Neural cell (in vitro differentiated cells): ENCODE measurements around the gene RPL28. TPM values are rescaled to one million over a fixed set of nuclear protein-coding genes. Genes with fewer than 3 reads are reported as not detected.

Experiments
- H2AFZ ChIP-seq: fragments of 200-600, 300-800 bp; sonication (generic), shearing (Covaris generic); 2 replicates; pipeline ENCODE4 v1.6.0; 2014; ENCODE audit warnings: low read depth, mild to moderate bottlenecking, antibody characterized with exemption, low read length, moderate library complexity
- H3F3A ChIP-seq: fragments of 200-600 bp; shearing (Covaris generic); 2 replicates; pipeline ENCODE4 v1.6.1; 2016; ENCODE audit warnings: mild to moderate bottlenecking, moderate library complexity, mixed read lengths, antibody characterized with exemption, low read length; ENCODE audit not compliant: insufficient read depth, poor library complexity, severe bottlenecking
- H3K27ac ChIP-seq: fragments of 200-600, 300-800 bp; sonication (generic), shearing (Covaris generic); 2 replicates; pipeline ENCODE4 v1.5.1; 2014; ENCODE audit warnings: mild to moderate bottlenecking, low read length, moderate library complexity
- H3K27me3 ChIP-seq: fragments of 300-800, 200-600 bp; sonication (generic), shearing (Covaris generic); 2 replicates; pipeline ENCODE4 v1.6.0; 2014; ENCODE audit warnings: mild to moderate bottlenecking, low read depth, low read length, moderate library complexity; ENCODE audit not compliant: insufficient read depth
- H3K36me3 ChIP-seq: fragments of 300-800, 200-600 bp; sonication (generic), shearing (Covaris generic); 2 replicates; pipeline ENCODE4 v1.5.1; 2014; ENCODE audit warnings: mild to moderate bottlenecking, antibody characterized with exemption, low read length, moderate library complexity; ENCODE audit not compliant: insufficient read depth
- H3K4me2 ChIP-seq: fragments of 300-800, 200-600 bp; sonication (generic), shearing (Covaris generic); 2 replicates; pipeline ENCODE4 v1.6.0; 2014; ENCODE audit warnings: mild to moderate bottlenecking, low read length
- H3K4me3 ChIP-seq: fragments of 300-800, 200-600 bp; sonication (generic), shearing (Covaris generic); 2 replicates; pipeline ENCODE4 v1.5.1; 2014; ENCODE audit warnings: mild to moderate bottlenecking, low read length, moderate library complexity
- H3K79me2 ChIP-seq: fragments of 200-600 bp; shearing (Covaris generic); replicated peaks from 2 replicates; pipeline ENCODE4 v1.6.0; 2014; ENCODE audit warnings: mild to moderate bottlenecking, low read length, moderate library complexity; ENCODE audit not compliant: insufficient read depth
- H3K9ac ChIP-seq: fragments of 300-800, 200-600 bp; sonication (generic), shearing (Covaris generic); 2 replicates; pipeline ENCODE4 v1.6.1; 2016; ENCODE audit warnings: mild to moderate bottlenecking, low read length, mixed read lengths
- H3K9me2 ChIP-seq: fragments of 200-600 bp; shearing (Covaris generic); 2 replicates; pipeline ENCODE4 v1.6.1; 2016; ENCODE audit warnings: mild to moderate bottlenecking, low read length, mixed read lengths; ENCODE audit not compliant: insufficient read depth
- H3K9me3 ChIP-seq: fragments of 200-600, 300-800 bp; sonication (generic), shearing (Covaris generic); 2 replicates; pipeline ENCODE4 v1.6.1; 2016; ENCODE audit warnings: mild to moderate bottlenecking, mixed run types, low read length, moderate library complexity, mixed read lengths
- H4K20me1 ChIP-seq: fragments of 200-600 bp; shearing (Covaris generic); 2 replicates; pipeline ENCODE4 v1.6.1; 2016; ENCODE audit warnings: mild to moderate bottlenecking, mixed run types; ENCODE audit not compliant: insufficient read depth
- EP300 ChIP-seq: fragments of 450-650 bp; conservative IDR thresholded peaks from 2 replicates; pipeline ENCODE4 v1.6.1; 2014; ENCODE audit warnings: antibody characterized with exemption, mild to moderate bottlenecking, moderate library complexity; ENCODE audit not compliant: poor library complexity, severe bottlenecking
- EZH2 ChIP-seq: fragments of 200-600, 300-800 bp; shearing (Covaris generic), sonication (generic); IDR thresholded peaks from 2 replicates; pipeline ENCODE4 v1.6.1; 2014; ENCODE audit warnings: antibody characterized with exemption, low read length, borderline replicate concordance, mild to moderate bottlenecking; ENCODE audit not compliant: insufficient read depth, poor library complexity, severe bottlenecking
- MXI1 ChIP-seq: fragments of 450-650 bp; conservative IDR thresholded peaks from 2 replicates; pipeline ENCODE4 v1.6.1; 2014; ENCODE audit warnings: antibody characterized with exemption, mild to moderate bottlenecking; ENCODE audit not compliant: poor library complexity, severe bottlenecking
- POLR2AphosphoS5 ChIP-seq: IDR thresholded peaks from 2 replicates; pipeline ENCODE4 v1.6.1; 2012
- RAD21 ChIP-seq: fragments of 450-650 bp; conservative IDR thresholded peaks from 2 replicates; pipeline ENCODE4 v1.6.1; 2014; ENCODE audit warnings: antibody characterized with exemption, mild to moderate bottlenecking, moderate library complexity
- SMC3 ChIP-seq: fragments of 450-650 bp; conservative IDR thresholded peaks from 2 replicates; pipeline ENCODE4 v1.6.1; 2014; ENCODE audit warnings: antibody characterized with exemption, mild to moderate bottlenecking, moderate library complexity; ENCODE audit not compliant: poor library complexity
- TAF1 ChIP-seq: IDR thresholded peaks from 2 replicates; pipeline ENCODE4 v1.6.1; 2012; ENCODE audit warnings: low read depth
- polyA plus RNA-seq: library from polyadenylated mRNA; depleted of rRNA; stranded (reverse); fragments of >200 nt; gene quantifications from 2 replicates; pipeline ENCODE4 v1.2.3, GENCODE V29; 2014
- TF ChIP-seq, protein P1 (sequence below): fragments of 450-650 bp; IDR thresholded peaks from 2 replicates; pipeline ENCODE4 v1.5.1; 2014; ENCODE audit warnings: antibody characterized with exemption, mild to moderate bottlenecking, moderate library complexity; ENCODE audit not compliant: poor library complexity, severe bottlenecking
- TF ChIP-seq, protein P2 (sequence below): IDR thresholded peaks from 2 replicates; pipeline ENCODE4 v1.6.1; 2012; ENCODE audit warnings: borderline replicate concordance

The RPL28 gene
- polyA plus RNA-seq, 1 donor from 2014 or later, result 195 TPM

DNA sequence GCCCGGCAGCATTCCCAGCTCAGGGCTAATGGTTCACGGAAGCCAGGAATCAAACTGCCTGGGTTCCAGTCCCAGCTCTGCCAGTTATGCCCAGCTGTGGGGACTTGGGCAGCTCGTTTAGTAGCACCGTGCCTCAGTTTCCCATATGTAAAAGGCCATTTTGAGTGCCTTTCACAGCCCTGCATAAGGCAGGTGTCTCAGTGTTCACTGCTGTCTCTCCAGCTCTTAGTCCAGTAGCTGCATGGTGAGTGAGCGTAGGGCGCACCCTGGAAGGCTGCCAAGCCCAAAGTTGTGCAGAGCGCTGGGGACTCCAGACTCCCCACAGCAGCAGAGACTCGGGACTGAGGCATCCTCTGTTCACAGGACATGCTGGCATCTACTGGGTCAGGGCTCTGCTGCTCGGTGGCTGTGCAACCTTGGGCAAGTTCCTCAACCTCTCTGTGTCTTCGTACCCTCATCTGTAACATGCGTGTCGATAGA is 5.5 kb downstream of the RPL28 start:
- H4K20me1 ChIP-seq, result peaks cover 21% of the 10 kb centered on the region
- H3K9ac ChIP-seq, result no peak overlapping the region
- H3K9me2 ChIP-seq, result no peaks in the 10 kb centered on the region
- H3K79me2 ChIP-seq, result peaks cover 19% of the 10 kb centered on the region
- no peaks in the 10 kb centered on the region for H3K9me3 ChIP-seq
- H2AFZ ChIP-seq, result no peak overlapping the region
- H3K36me3 ChIP-seq, result no peaks in the 10 kb centered on the region
- H3K4me3 ChIP-seq, result no peak overlapping the region
- peaks cover 5% of the 10 kb centered on the region for H3F3A ChIP-seq
- no peak for TF ChIP-seq TAF1
- TF ChIP-seq, protein P1, sequence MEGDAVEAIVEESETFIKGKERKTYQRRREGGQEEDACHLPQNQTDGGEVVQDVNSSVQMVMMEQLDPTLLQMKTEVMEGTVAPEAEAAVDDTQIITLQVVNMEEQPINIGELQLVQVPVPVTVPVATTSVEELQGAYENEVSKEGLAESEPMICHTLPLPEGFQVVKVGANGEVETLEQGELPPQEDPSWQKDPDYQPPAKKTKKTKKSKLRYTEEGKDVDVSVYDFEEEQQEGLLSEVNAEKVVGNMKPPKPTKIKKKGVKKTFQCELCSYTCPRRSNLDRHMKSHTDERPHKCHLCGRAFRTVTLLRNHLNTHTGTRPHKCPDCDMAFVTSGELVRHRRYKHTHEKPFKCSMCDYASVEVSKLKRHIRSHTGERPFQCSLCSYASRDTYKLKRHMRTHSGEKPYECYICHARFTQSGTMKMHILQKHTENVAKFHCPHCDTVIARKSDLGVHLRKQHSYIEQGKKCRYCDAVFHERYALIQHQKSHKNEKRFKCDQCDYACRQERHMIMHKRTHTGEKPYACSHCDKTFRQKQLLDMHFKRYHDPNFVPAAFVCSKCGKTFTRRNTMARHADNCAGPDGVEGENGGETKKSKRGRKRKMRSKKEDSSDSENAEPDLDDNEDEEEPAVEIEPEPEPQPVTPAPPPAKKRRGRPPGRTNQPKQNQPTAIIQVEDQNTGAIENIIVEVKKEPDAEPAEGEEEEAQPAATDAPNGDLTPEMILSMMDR, result no peak
- no peak for TF ChIP-seq RAD21
- TF ChIP-seq MXI1, result no peak
- H3K27me3 ChIP-seq, result no peaks in the 10 kb centered on the region
- H3K4me2 ChIP-seq, result no peak overlapping the region
- H3K27ac ChIP-seq, result no peak overlapping the region

DNA sequence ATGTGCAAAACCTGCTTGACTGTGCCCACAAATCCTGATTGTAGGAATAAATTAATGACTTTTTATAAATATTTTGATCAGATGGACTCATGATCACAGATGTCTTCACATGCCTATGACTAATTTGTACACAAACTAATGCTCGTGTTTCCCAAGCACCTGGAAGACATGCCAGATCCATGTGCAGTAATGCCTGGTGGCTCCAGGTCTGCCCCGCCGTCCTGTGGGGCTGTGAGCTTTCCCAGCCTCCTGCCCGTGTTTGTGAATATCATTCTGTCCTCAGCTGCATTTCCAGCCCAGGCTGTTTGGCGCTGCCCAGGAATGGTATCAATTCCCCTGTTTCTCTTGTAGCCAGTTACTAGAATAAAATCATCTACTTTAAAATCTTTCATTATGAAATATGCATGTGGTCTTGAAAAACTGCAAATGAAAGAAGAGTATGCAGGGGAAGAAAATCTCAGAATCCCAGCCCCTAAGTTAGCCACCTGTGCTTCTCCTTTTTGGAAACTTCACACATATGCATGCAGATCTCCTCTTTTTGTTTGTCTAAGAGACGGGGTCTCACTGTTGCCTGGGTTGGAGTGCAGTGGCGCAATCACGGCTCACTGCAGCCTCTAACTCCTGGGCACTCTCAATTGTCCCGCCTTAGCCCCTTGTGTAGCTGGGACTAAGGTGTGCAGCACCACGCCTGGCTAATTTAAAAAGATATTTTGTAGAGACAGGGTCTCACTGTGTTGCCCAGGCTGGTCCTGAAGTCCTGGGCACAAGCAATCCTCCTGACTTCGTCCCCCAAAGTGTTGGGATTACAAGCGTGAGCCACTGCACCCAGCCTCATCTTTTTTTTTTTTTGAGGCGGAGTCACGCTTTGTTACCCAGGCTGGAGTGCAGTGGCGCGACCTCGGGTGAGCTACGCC is 6.2 kb downstream of the RPL28 start:
- no peak overlapping the region for H3K27ac ChIP-seq
- peaks cover 12% of the 10 kb centered on the region for H3K79me2 ChIP-seq
- H3K9me2 ChIP-seq, result no peaks in the 10 kb centered on the region
- no peak overlapping the region for H3K4me3 ChIP-seq
- H2AFZ ChIP-seq, result no peak overlapping the region
- no peaks in the 10 kb centered on the region for H3K27me3 ChIP-seq
- TF ChIP-seq EZH2, result no peak
- TF ChIP-seq EP300, result no peak
- TF ChIP-seq, protein P1, result no peak
- no peak for TF ChIP-seq SMC3
- TF ChIP-seq RAD21, result no peak
- no peak for TF ChIP-seq MXI1
- no peak for TF ChIP-seq POLR2AphosphoS5
- TF ChIP-seq, protein P2, sequence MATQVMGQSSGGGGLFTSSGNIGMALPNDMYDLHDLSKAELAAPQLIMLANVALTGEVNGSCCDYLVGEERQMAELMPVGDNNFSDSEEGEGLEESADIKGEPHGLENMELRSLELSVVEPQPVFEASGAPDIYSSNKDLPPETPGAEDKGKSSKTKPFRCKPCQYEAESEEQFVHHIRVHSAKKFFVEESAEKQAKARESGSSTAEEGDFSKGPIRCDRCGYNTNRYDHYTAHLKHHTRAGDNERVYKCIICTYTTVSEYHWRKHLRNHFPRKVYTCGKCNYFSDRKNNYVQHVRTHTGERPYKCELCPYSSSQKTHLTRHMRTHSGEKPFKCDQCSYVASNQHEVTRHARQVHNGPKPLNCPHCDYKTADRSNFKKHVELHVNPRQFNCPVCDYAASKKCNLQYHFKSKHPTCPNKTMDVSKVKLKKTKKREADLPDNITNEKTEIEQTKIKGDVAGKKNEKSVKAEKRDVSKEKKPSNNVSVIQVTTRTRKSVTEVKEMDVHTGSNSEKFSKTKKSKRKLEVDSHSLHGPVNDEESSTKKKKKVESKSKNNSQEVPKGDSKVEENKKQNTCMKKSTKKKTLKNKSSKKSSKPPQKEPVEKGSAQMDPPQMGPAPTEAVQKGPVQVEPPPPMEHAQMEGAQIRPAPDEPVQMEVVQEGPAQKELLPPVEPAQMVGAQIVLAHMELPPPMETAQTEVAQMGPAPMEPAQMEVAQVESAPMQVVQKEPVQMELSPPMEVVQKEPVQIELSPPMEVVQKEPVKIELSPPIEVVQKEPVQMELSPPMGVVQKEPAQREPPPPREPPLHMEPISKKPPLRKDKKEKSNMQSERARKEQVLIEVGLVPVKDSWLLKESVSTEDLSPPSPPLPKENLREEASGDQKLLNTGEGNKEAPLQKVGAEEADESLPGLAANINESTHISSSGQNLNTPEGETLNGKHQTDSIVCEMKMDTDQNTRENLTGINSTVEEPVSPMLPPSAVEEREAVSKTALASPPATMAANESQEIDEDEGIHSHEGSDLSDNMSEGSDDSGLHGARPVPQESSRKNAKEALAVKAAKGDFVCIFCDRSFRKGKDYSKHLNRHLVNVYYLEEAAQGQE, result no peak
- no peak for TF ChIP-seq TAF1
- peaks cover 5% of the 10 kb centered on the region for H3F3A ChIP-seq
- H4K20me1 ChIP-seq, result peaks cover 14% of the 10 kb centered on the region
- no peaks in the 10 kb centered on the region for H3K9me3 ChIP-seq
- H3K9ac ChIP-seq, result no peak overlapping the region
- H3K4me2 ChIP-seq, result no peak overlapping the region
- no peaks in the 10 kb centered on the region for H3K36me3 ChIP-seq
